GM19324 (cell line): ENCODE measurements around the gene NF1.
"Not testable (repeated sequence)": the region's sequence is repeated elsewhere in the genome, so short reads cannot be mapped to it uniquely, and the experiment has no call there.

ENCODE experiments used
- ATAC-seq: cut with Tn5 transposase; IDR thresholded peaks from one replicate; pipeline ENCODE4 v1.9.1; 2021; ENCODE audit warnings: mild to moderate bottlenecking, moderate library complexity; ENCODE audit not compliant: unreplicated experiment, low FRiP score

NF1 gene

DNA sequence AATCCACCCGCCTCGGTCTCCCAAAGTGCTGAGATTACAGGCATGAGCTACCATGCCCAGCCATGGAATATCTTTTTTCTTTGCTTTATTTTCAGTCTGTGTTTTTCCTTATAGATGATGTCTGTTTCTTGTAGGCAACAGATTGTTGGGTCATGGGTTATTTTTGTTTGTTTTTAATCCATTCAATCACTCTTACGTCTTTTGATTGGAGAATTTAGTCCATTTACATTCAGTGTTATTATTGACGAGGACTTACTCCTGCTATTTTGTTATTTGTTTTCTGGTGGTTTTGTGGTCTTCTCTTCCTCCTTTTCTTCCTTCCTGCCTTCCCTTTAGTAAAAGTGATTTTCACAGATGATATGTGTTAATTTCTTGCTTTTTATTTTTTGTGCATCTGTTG lies 146.3 kb downstream of the NF1 start:
- no peak for ATAC-seq

DNA sequence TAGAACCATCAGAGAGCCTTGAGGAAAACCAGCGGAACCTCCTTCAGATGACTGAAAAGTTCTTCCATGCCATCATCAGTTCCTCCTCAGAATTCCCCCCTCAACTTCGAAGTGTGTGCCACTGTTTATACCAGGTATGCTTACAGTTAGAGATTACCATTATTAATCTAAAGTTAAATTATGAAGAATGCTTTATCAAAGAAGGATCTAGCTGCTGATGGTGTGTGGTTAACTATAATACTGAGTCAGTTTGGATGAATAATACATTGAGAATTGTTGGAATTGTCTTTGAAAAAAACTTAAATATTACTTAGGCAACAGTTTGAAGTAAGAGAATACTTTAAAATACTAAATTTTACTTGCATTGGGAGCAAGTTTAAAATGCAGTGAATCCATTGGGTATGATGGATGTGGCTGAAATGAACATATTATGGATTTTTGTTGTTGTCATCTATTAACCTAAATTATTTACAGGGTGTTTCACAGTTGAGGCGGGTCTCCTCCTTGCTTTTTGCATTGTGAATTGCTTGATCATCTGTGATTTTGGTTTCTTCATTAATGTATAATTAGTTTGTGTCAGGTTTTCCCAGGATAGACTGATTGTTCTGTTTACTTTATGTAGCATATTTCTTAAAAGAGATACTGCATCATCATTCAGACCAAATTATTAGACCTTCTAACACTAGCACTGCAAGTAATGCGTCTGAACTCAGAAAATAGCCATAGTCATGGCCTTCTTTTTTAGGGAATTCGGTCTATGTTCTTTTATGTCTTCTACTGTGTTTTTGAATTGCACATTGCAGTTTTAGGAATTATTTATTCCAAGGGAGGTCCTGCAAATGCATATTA lies 154.4 kb downstream of the NF1 start:
- ATAC-seq, result no peak

DNA sequence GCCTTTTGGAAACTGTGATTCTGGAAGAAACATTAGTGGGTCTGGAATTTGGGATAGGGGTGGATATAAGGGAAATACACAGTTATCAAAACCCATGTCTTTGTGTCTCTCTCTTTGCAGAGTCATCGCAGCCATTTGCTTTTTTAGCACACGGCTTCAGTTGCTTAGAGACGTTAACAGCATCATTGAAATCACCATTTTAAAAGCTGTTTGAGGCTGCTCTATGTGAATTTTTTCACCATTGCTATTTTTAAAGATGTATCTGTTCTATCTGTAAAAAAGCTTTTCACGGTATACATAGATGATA lies 155.0 kb downstream of the NF1 start:
- no peak for ATAC-seq

DNA sequence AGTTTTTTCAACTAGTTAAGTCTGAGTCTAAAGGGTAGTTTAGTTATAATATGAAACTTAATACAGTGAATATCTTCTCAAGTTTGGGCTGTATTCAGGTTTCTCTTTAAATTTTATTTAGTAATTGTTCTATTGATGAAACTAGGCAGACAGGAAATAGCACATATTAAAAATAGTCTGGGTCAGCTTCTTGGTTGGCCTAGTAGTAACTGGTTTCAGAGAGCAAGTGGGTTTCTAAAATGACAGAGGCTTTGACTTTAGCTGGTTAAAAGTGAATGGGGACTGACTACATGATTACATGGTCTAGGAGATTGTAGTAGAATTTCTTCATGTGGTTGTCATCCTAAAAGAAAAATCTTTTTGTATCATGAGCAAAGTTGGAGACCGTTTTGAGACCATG lies 155.5 kb downstream of the NF1 start:
- ATAC-seq, result peak; percentile 54

DNA sequence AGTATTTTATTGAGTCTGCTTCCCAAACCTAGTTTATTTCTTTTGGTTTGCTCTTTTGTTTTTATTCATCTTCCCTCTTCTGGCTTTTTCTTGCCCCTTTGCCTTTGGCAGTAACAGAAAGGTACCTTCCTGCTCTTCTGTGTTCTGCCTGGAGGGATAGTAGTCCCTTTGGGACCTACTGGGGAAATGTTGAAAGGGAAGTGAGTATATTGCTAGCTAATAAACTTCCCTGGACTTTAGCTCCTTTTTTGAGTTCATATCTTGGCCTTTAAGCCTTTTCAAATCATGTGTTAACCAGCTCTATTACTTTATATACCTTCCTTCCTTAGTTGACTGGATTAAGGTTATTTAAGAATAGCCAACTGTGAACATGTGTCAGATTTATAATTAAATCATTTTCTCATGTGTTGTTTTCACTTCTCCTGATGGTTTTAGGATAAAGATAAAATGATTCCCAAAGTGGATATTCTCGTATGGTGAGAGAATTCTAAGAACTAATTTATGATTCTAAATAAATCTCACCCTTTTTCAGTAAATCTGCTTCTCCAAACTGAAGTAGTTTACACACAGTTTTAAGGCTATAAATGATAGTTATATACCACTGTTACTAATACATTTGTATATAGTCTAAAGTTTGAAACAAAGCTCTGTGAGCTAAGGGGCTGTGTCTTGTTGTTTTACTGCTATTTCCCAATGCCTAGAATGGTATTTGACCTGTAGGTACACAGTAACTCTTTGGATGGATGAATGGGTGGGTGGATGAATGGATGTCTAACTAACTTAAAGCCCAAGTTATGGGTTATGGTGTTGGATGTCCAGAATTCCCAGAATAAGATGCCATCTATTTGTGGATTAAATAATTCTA lies 156.6 kb downstream of the NF1 start:
- ATAC-seq, result no peak

DNA sequence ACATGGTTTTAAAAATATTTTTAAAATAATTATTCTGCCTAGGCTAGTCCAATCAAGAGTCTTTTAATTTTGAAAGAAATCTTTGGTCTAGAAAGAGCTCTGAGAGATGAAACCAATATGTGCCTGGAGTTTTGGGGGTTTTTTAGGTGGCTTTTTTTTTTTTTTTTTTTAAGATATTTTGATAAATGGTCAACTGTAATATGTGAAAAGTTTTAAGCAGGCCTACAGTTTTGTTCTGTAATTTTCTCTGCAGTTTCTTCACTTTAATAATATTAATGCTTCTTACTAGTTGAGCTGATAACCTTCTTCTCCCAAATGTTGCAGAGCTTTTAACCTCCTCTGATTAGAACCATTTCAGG lies 157.2 kb downstream of the NF1 start:
- no peak for ATAC-seq

DNA sequence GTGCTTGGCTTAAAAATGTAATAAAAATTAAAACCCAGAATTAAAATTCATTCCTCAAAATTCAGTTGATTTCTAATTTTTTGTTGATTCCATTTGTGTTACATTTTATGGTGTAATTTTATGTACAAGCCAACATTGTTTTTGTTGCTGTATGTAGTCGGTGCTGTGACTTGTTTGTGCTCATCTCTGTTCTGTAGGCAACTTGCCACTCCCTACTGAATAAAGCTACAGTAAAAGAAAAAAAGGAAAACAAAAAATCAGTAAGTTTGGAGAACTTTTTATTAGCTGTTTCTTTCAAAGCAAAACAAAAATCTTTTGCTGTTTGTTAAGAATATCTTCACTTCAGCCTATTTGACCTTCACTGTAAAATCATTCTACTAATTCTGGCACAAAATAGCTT lies 158.0 kb downstream of the NF1 start:
- ATAC-seq, result no peak

DNA sequence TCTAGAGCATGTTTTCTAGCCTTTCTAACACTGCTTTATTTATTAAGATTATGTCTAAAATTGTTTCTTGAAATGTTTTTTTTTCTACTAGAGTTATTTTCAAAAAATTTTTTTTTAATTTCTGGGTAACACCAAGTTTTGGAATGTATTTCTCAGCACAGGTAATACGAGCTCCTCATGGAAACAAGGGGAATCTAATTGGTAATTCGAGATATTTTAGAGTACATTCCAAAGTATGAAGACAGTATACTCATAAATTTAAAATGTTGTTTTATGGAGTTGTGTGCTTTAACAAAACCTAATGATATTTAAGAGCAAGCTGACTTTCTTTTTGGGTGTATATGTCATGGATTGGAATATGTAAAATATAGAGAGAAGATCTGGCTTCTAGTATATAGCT lies 159.9 kb downstream of the NF1 start:
- ATAC-seq, result no peak

DNA sequence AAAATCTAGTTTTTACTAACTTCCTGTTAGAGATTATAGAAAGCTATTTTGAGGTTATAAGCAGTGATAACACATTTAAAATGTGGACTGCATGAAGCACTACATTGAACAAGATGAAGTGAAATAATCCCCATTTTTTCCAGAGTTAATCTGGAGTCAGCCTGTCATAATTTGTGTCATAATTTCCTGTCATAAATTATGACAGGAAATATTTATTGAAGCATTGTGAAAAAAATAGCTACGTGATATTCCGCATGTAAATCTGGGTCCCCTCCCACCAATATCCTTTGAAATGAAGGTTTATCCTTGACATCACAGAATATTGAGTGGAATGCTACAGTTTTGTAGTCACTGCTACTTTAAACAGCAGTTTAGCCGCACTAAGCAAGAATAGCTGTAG lies 162.2 kb downstream of the NF1 start:
- no peak for ATAC-seq

DNA sequence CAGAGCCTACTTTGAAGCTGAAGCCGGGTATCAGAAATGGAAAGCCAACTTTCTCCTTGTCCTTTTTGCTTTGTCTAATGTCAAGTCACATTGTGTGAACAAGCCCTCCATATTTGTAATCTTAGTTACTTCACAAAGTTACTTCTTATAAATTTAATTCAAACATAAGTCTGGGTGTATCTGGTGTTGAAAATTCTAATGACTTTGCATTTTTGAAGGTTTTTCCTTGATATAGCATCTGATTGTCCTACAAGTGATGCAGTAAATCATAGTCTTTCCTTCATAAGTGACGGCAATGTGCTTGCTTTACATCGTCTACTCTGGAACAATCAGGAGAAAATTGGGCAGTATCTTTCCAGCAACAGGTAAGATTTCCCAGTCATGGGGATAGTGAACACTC lies 165.4 kb downstream of the NF1 start:
- no peak for ATAC-seq

DNA sequence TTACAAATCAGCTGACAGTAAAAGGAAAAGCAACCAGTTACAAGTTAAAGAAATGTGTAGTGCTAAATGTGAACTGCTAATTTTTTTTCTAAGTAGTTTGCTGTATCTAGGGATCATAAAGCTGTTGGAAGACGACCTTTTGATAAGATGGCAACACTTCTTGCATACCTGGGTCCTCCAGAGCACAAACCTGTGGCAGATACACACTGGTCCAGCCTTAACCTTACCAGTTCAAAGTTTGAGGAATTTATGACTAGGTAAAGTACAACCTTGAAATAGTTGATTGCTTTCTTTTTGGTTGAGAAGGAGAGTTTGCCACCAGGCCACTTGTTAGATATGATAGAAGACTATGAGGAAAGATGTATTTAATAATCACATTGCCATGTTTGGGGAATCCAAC lies 166.8 kb downstream of the NF1 start:
- no peak for ATAC-seq

DNA sequence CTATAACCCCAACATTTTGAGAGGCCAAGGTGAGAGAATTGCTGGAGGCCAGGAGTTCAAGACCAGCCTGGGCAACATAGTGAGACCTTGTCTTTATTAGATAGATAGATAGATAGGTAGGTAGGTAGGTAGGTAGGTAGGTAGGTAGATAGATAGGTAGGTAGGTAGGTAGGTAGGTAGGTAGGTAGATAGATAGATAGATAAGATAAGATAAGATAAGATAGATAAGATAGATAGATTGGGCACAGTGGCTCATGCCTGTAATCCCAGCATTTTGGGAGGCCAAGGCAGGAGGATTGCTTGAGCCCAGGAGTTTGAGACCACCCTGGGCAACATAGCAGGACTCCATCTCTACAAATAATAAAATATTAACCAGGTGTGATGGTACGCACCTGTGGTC lies 168.1 kb downstream of the NF1 start:
- not testable (repeated sequence) for ATAC-seq

DNA sequence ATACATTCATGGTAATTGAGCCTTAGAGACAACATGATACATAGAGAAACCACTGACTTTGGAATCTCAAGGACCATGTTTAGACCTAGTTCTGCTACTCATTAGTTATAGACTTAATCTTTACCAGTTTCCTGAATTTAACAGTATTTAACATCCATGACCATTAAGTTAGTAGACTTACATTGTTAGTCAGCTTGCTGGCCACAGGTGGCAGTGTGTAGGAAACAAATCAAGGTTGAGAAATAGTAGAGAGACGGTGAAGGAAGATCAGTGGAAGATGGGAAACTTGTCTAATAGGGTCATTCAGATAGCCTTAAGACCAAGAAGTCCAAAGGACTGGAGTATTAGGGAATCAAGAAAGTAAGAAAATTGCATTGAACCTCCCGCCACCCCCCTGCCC lies 171.3 kb downstream of the NF1 start:
- no peak for ATAC-seq

DNA sequence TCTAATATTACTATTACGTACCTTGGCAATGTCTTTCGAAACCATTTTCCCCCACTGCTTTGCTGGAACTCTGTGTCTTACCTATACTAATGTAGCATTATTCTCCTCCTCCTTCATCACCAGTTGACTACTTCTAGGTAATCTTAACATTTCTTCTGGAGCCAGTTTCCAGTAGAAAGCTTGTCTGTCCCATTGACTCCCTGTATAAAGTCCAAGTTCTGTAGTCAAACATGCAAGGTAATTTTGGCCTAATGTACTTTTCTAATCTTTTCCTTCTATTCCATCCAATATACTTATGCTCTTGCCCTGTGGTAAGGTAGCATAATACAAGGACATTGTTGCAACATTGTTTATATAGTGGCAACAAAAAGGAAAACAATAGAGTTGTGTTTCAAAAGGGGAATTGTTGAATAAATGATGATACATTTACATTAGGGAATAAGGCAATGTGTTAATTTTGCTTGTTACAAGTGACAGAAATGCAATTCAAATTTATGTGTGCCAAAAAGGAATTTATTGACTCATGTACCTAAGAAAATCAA lies 174.3 kb downstream of the NF1 start:
- ATAC-seq, result no peak

DNA sequence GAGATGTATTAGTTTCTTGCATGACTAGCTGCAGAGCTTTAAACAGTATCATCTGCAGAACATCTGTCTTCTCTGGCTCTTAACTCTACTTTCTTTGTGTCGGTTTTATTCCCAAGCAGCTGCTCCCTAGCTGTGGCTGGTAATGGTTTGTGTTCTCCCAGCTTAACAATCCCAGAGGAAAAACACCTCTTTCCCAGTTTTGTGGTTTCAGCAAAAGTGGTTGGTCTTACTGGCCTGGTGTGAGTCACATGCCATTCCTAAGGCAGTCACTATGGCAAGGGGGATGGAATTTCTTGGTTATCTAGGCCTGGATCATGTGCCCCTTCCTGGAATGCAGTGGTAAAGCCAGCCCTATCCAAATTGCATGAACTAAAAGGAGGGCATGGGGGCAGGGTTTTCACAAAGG lies 174.8 kb downstream of the NF1 start:
- ATAC-seq, result no peak

DNA sequence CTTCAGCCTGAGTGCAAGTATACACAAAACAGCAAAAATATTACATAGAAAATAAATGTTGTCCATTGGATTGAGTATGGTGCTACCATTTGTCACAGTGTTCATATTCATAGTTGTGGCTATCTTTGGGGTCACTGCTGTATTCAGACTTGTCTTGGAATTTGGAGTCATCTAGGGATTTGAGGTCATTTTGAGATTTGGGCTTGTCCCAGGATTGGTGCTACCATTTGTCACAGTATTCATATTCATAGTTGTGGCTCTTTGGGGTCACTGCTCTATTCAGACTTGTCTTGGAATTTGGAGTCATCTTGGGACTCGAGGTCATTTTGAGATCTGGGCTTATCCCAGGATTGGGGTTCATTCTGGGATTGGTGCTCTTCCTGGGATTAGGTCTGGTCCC lies 177.5 kb downstream of the NF1 start:
- no peak for ATAC-seq

DNA sequence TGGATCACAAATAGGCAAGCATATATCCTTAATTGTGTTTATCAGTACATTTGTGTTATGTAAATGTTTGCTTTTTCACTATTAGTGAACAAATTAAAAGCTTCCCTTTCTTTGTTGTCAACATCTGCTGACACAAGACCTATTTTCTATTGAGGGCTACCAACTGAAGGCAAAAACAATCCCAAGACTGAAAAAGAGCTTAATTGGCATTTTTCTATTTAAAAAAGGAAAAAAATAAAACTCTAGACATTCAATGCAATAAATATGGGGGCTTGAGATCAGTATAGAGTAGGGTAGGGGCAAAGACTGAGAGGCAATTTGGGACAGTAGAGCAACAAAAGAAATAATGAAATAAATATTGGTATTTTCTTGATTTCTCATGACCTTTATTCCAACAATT lies 178.0 kb downstream of the NF1 start:
- no peak for ATAC-seq

DNA sequence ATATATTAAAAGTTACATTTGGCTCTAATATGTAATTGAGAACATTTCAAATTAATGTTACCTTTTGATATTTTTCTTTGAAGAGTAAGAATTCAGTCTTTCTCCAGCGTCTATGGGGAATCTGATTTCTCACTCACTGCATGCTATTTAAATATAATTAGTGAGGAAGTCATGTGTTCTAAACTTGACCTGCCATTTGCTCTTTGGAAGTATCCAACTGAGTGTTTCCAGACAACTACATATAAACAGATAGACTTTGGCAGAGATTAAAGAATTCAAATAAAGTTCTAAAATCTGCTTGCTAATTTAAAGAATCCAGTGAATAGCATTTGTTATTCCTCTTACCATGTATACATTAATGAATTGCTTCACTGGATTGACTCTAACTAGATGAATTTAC lies 178.7 kb downstream of the NF1 start:
- ATAC-seq, result no peak

DNA sequence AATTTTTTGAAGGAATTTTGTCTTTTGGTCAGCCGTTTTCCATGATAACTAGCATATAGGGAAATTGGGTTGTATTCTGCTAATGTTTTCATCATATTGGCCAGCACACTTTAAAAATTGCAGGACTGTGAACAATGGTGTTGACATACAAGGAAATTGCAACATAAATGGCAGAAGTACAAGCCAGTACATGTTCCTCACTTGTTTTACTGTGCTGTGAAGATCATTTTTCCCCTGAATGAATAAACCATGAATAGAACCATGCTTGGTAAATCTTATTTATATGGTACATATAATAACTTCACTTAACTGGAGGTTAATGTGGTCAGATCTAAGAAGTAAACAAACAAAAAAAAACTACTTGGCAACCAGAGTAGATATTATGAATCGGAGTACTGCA lies 179.5 kb downstream of the NF1 start:
- ATAC-seq, result no peak

DNA sequence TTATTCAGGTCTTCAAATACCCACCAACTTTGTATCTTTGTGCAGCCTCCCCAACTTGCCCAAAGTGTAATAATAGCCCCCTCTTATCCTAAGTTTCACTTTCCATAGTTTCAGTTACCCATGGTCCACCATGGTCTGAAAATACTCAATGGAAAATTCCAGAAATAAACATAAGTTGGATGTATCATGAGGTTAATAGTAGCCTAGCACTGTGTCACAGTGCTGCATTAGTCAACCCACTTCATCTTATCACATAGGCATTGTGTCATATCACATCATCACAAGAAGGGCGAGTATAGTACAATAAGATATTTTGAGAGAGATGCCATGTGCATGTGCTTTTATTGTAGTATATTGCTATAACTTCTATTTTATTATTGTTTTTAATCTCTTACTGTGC lies 180.3 kb downstream of the NF1 start:
- ATAC-seq, result no peak

DNA sequence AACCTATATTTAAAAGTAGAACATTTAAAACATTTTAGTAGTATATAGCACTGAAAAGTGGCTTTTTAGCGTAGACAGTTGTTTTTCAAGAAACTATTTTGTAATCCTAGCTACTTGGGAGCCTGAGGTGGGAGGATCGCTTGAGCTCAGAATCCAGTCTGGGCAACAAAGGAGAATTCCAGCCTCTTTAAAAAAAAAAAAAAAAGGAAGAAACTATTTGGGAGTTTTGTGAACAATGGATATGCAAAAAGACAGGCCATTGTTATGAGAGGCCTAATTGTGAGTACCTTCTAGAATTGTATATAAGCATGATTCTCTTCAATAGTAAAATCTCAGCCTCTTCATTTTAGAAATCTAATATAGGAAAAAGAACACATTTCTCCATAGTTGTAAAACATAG lies 184.6 kb downstream of the NF1 start:
- no peak for ATAC-seq

DNA sequence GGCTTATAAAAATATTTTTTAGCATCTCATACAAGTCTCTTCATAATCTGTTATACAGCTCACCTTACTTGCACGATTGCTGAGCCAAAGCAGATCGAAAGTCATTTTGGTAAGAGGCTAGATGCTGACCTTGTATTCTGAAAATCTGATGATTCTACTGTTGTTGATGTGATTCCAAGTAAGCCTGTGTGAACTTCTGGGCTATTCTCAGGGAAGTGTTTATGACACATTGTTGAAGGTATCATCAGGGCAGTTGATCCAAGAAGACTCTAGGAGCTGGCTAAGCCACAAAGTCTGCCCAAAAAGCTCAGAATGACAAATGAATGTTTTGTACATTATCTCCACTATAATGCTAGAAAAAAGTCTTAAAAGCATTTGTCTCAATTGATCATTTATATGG lies 186.3 kb downstream of the NF1 start:
- no peak for ATAC-seq
